GM12891 (cell line): Measurements from ENCODE around the gene PAX8.

Source experiments
- PAX5 ChIP-seq: IDR thresholded peaks from 2 replicates; pipeline ENCODE4 v1.6.1; 2011; ENCODE audit warnings: low read length, moderate library complexity, mild to moderate bottlenecking; ENCODE audit not compliant: insufficient read depth, severe bottlenecking
- POLR2A ChIP-seq: IDR thresholded peaks from 2 replicates; pipeline ENCODE4 v1.6.1; 2011; ENCODE audit warnings: low read depth, low read length, control low read depth
- POLR2AphosphoS5 ChIP-seq: IDR thresholded peaks from 2 replicates; pipeline ENCODE4 v1.6.1; 2011; ENCODE audit warnings: low read depth, low read length, control low read depth
- POU2F2 ChIP-seq: IDR thresholded peaks from 2 replicates; pipeline ENCODE4 v1.6.1; 2011; ENCODE audit warnings: low read depth, mild to moderate bottlenecking, control low read depth, low read length, moderate library complexity
- SPI1 ChIP-seq: IDR thresholded peaks from 2 replicates; pipeline ENCODE4 v1.6.1; 2011; ENCODE audit warnings: low read depth, low read length, control low read depth
- TAF1 ChIP-seq: IDR thresholded peaks from 2 replicates; pipeline ENCODE4 v1.6.1; 2011; ENCODE audit warnings: low read depth, low read length, control low read depth

DNA sequence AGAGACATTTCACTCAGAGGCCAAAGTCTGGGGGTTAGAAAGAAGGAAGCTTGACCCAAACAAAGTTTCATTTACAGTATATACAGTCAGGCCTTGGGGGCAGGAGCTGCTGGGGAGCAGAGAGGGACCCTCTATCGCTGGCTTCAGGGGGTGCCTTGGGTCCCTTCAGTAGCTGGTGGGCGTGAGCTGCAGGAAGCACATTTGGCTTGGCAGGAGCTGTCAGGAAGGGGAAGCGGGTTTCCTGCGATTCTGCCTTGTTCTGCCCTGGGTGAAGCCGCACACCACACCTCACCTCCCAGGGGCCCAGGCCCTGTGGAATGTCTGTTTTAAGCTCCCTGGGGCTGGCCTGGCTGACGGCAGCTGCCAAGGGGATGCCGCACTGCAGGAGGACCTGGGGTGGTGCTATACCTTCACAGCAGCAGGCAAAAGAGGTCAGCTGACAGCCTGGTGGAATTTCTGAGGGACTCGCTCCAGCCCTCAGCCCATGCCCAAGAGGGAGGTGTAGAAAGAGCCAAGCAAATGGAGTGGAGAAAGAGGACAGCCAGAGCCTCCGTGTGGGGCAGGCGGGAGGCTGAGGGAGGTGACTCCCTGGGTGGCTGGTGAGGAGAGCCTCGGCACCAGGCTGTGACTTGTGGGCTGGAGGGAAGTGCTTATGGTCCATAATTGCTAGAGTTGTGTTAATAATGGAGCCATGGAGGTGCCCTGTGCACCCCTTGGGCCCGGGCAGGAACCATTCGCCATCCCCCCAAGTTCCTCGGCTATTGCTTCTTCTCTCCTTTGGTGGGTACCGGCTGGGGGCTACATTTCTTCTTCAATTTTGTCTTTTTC is 61.1 kb downstream of the PAX8 start:
- no peak for TF ChIP-seq POLR2AphosphoS5
- no peak for TF ChIP-seq SPI1
- no peak for TF ChIP-seq POLR2A
- no peak for TF ChIP-seq PAX5
- TF ChIP-seq TAF1, result no peak
- TF ChIP-seq POU2F2, result no peak
